A549 (cell line): Measurements from ENCODE around the gene LRRC73. TPM values are rescaled to one million over a fixed set of nuclear protein-coding genes. Genes with fewer than 3 reads are reported as not detected.
"Not testable (repeated sequence)": the region's sequence is repeated elsewhere in the genome, so short reads cannot be mapped to it uniquely, and the experiment has no call there.

Experiments
- ATAC-seq, 2 experiments: fragments of 200-7000 bp in 1 of 2; fragments of >200 bp in 1 of 2; cut with Nextera tagmentation in 1 of 2; cut with Tn5 transposase in 1 of 2; 3 replicates each; pipeline versions ENCODE4 v1.8.0 to v1.9.1; 2018 to 2020; ENCODE audit warnings: mild to moderate bottlenecking in 1 of 2, moderate library complexity in 1 of 2
- CTCF ChIA-PET: fragments of 300-600 bp; sonication (Branson Sonifier 250); formaldehyde crosslinking; extraction: SDS; loops from one replicate; lab custom pipeline; 2021; ENCODE audit warnings: antibody characterized with exemption, inconsistent platforms; lab: Yijun Ruan, JAX
- POLR2A ChIA-PET: fragments of 350-600 bp; formaldehyde crosslinking; extraction: SDS; loops from one replicate; lab custom pipeline; 2021; ENCODE audit warnings: antibody characterized with exemption, inconsistent platforms; lab: Yijun Ruan, JAX
- DNase-seq, 2 experiments: peaks; one replicate each; pipeline versions ENCODE4 v3.0.0 to v3.0.0-alpha.2; 2011 to 2016; ENCODE audit warnings: low read depth in 1 of 2, low spot score in 1 of 2
- FAIRE-seq: peaks from 2 replicates; lab custom pipeline; 2011; peaks lifted over from hg19 to GRCh38; lab: Jason Lieb, UNC
- H3K27ac ChIP-seq, 2 experiments: fragments of >200 bp; sonication (Bioruptor Twin); formaldehyde crosslinking; 3 replicates each; pipeline ENCODE4 v1.5.1; 2016 to 2017
- H3K4me1 ChIP-seq: fragments of >200 bp; sonication (Bioruptor Twin); formaldehyde crosslinking; 3 replicates; pipeline ENCODE4 v1.6.1; 2016
- H3K4me2 ChIP-seq: fragments of >200 bp; sonication (Bioruptor Twin); formaldehyde crosslinking; 3 replicates; pipeline ENCODE4 v1.6.1; 2016
- H3K4me3 ChIP-seq: fragments of >200 bp; sonication (Bioruptor Twin); formaldehyde crosslinking; 3 replicates; pipeline ENCODE4 v1.5.1; 2016
- H3K9me3 ChIP-seq: fragments of >200 bp; sonication (Bioruptor Twin); formaldehyde crosslinking; 3 replicates; pipeline ENCODE4 v1.6.1; 2016
- CBX8 ChIP-seq: fragments of 200-600 bp; sonication (generic); IDR thresholded peaks from 2 replicates; pipeline ENCODE4 v1.6.1; 2016
- EHMT2 ChIP-seq: fragments of 200-600 bp; sonication (generic); IDR thresholded peaks from 2 replicates; pipeline ENCODE4 v1.6.1; 2016; ENCODE audit warnings: antibody characterized with exemption, low read depth, mild to moderate bottlenecking, moderate library complexity
- ESRRA ChIP-seq: fragments of 150-350 bp; IDR thresholded peaks from 2 replicates; pipeline ENCODE4 v1.6.1; 2014; ENCODE audit warnings: mild to moderate bottlenecking, low read length, borderline replicate concordance
- FOSB ChIP-seq: fragments of 250-450 bp; sonication (Bioruptor Pico); IDR thresholded peaks from 2 replicates; pipeline ENCODE4 v1.5.0; 2020; ENCODE audit warnings: mild to moderate bottlenecking, moderate library complexity
- GATA3 ChIP-seq: IDR thresholded peaks from 2 replicates; pipeline ENCODE4 v1.6.1; 2012; ENCODE audit warnings: borderline replicate concordance
- HDAC2 ChIP-seq: fragments of 200-600 bp; sonication (generic); IDR thresholded peaks from 2 replicates; pipeline ENCODE4 v1.6.1; 2016
- KDM5A ChIP-seq: fragments of 200-600 bp; sonication (generic); IDR thresholded peaks from 2 replicates; pipeline ENCODE4 v1.6.1; 2016; ENCODE audit warnings: antibody characterized with exemption, mild to moderate bottlenecking
- MAFK ChIP-seq: fragments of 450-650 bp; IDR thresholded peaks from 2 replicates; pipeline ENCODE4 v1.6.1; 2014; ENCODE audit not compliant: partially characterized antibody
- MAX ChIP-seq: IDR thresholded peaks from 2 replicates; pipeline ENCODE4 v1.6.1; 2012
- MAZ ChIP-seq: fragments of 150-350 bp; IDR thresholded peaks from 2 replicates; pipeline ENCODE4 v1.6.1; 2014; ENCODE audit warnings: antibody characterized with exemption, low read depth, low read length, borderline replicate concordance
- NR3C1 ChIP-seq: fragments of >200 bp; sonication (Bioruptor Twin); formaldehyde crosslinking; IDR thresholded peaks from 3 replicates; pipeline ENCODE4 v1.6.1; 2017
- POLR2AphosphoS2 ChIP-seq: conservative IDR thresholded peaks from 2 replicates; pipeline ENCODE4 v1.6.1; 2012; ENCODE audit warnings: low read length, improper control_type of control experiment, inconsistent platforms
- RNF2 ChIP-seq: fragments of 200-600 bp; sonication (generic); IDR thresholded peaks from 2 replicates; pipeline ENCODE4 v1.6.1; 2016; ENCODE audit warnings: low read depth, mild to moderate bottlenecking, antibody characterized with exemption, moderate library complexity, borderline replicate concordance
- TP53 ChIP-seq: fragments of 250-450 bp; sonication (Bioruptor Pico); IDR thresholded peaks from 2 replicates; pipeline ENCODE4 v1.5.0; 2021; ENCODE audit warnings: mild to moderate bottlenecking, moderate library complexity
- ZNF302 ChIP-seq: fragments of 250-450 bp; sonication (Bioruptor Pico); IDR thresholded peaks from 2 replicates; pipeline ENCODE4 v1.9.0; 2021; ENCODE audit warnings: inconsistent platforms, mild to moderate bottlenecking, moderate library complexity
- WGBS: methylation state at CpG from one replicate; pipeline ENCODE4 v1.1.6; 2017; ENCODE audit errors: missing lambda C conversion rate; 5-methylcytosine and 5-hydroxymethylcytosine counted together
- polyA plus RNA-seq, 4 experiments: library from polyadenylated mRNA; depleted of rRNA in 3 of 4; stranded (reverse); fragments of >200 nt; fragmentation: RNase III in 1 of 4; extraction: RNeasy Plus Mini Kit Qiagen cat#74134 plus additional on column Dnase treatment in 1 of 4; gene quantifications; 2 replicates in 3 of 4; 3 replicates in 1 of 4; pipeline ENCODE4 v1.2.3, GENCODE V29; 2011 to 2017
- TF ChIP-seq, protein P1 (sequence below): fragments of 200-600 bp; sonication (generic); IDR thresholded peaks from 2 replicates; pipeline ENCODE4 v1.6.1; 2016; ENCODE audit warnings: antibody characterized with exemption, mild to moderate bottlenecking, moderate library complexity
- TF ChIP-seq, protein P2 (sequence below): fragments of >200 bp; sonication (Bioruptor Twin); formaldehyde crosslinking; IDR thresholded peaks from 3 replicates; pipeline ENCODE4 v1.5.1; 2016

Gene LRRC73
- polyA plus RNA-seq, 2 of the 4 experiments (the other 2 are of a cell fraction): 0.26 to 0.72 TPM

- Histone ChIP-seq H3K4me1 (peaks cover 12% of the 10 kb centered on the region; the same call in 1 of the 3 replicates), H3K27ac (no peak overlapping the region), H3K4me3 (no peak overlapping the region), H3K4me2 (no peak overlapping the region), H3K9me3 (no peaks in the 10 kb centered on the region)
- TF ChIP-seq RNF2 (no peak), HDAC2 (no peak), MAFK (no peak), EHMT2 (no peak), KDM5A (no peak), MAX (no peak), CBX8 (no peak), GATA3 (no peak), MAZ (no peak)
- TF ChIP-seq, protein P1, sequence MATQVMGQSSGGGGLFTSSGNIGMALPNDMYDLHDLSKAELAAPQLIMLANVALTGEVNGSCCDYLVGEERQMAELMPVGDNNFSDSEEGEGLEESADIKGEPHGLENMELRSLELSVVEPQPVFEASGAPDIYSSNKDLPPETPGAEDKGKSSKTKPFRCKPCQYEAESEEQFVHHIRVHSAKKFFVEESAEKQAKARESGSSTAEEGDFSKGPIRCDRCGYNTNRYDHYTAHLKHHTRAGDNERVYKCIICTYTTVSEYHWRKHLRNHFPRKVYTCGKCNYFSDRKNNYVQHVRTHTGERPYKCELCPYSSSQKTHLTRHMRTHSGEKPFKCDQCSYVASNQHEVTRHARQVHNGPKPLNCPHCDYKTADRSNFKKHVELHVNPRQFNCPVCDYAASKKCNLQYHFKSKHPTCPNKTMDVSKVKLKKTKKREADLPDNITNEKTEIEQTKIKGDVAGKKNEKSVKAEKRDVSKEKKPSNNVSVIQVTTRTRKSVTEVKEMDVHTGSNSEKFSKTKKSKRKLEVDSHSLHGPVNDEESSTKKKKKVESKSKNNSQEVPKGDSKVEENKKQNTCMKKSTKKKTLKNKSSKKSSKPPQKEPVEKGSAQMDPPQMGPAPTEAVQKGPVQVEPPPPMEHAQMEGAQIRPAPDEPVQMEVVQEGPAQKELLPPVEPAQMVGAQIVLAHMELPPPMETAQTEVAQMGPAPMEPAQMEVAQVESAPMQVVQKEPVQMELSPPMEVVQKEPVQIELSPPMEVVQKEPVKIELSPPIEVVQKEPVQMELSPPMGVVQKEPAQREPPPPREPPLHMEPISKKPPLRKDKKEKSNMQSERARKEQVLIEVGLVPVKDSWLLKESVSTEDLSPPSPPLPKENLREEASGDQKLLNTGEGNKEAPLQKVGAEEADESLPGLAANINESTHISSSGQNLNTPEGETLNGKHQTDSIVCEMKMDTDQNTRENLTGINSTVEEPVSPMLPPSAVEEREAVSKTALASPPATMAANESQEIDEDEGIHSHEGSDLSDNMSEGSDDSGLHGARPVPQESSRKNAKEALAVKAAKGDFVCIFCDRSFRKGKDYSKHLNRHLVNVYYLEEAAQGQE: no peak
- TF ChIP-seq, protein P2, sequence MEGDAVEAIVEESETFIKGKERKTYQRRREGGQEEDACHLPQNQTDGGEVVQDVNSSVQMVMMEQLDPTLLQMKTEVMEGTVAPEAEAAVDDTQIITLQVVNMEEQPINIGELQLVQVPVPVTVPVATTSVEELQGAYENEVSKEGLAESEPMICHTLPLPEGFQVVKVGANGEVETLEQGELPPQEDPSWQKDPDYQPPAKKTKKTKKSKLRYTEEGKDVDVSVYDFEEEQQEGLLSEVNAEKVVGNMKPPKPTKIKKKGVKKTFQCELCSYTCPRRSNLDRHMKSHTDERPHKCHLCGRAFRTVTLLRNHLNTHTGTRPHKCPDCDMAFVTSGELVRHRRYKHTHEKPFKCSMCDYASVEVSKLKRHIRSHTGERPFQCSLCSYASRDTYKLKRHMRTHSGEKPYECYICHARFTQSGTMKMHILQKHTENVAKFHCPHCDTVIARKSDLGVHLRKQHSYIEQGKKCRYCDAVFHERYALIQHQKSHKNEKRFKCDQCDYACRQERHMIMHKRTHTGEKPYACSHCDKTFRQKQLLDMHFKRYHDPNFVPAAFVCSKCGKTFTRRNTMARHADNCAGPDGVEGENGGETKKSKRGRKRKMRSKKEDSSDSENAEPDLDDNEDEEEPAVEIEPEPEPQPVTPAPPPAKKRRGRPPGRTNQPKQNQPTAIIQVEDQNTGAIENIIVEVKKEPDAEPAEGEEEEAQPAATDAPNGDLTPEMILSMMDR: no peak
- no peak for FAIRE-seq
- no peak for ATAC-seq
- DNase-seq: no peak
- 51% methylated on average over 3 of the region's 4 CpGs for WGBS
- POLR2A ChIA-PET: no interaction called here
- CTCF ChIA-PET: interaction anchor here (1.1 to 8.4 kb wide), 5 partner anchors 11 to 47 kb away, joined by 3 to 62 read pairs (median 6); no protein-coding TSS in a partner anchor
These were observed 50.1 kb downstream of the LRRC73 start for GRCh38 chr6:43460032-43460431.

- ChIA-PET CTCF (interaction anchor here (1.1 to 8.4 kb wide), 5 partner anchors 8 to 47 kb away, joined by 3 to 62 read pairs (median 6); no protein-coding TSS in a partner anchor), POLR2A (no interaction called here)
- no peak for TF ChIP-seq POLR2AphosphoS2
- no peak for TF ChIP-seq TP53 (CRISPR knock-in tag)
- TF ChIP-seq ESRRA: no peak
- TF ChIP-seq ZNF302 (CRISPR knock-in tag): no peak
- TF ChIP-seq EHMT2: no peak
- TF ChIP-seq NR3C1: no peak
- no peak for TF ChIP-seq FOSB (CRISPR knock-in tag)
- ATAC-seq: no peak
- no peak for FAIRE-seq
- H3K4me2 ChIP-seq: no peak overlapping the region
- DNase-seq: no peak
- WGBS: 79% methylated on average over 1 of the region's 1 CpG
- no peak overlapping the region for H3K27ac ChIP-seq
- H3K9me3 ChIP-seq: no peaks in the 10 kb centered on the region
- H3K4me3 ChIP-seq: no peak overlapping the region
- peaks cover 12% of the 10 kb centered on the region; the same call in 1 of the 3 replicates for H3K4me1 ChIP-seq
These were observed 50.6 kb downstream of the LRRC73 start for GRCh38 chr6:43459535-43459934.

DNA sequence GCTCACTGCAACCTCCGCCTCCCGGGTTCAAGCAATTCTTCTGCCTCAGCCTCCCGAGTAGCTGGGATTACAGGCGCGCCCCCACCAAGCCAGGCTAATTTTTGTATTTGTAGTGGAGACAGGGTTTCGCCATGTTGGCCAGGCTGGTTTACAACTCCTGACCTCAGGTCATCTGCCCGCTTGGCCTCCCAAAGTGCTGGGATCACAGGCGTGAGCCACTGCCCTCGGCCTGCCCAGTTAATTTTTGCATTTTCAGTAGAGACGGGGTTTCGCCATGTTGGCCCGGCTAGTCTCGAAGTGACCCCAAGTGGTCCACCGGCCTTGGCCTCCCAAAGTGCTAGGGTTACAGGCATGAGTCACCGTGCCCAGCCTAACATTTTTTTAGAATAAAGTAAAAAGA, 52.0 kb downstream of the LRRC73 start:
- not testable (repeated sequence) for H3K4me3 ChIP-seq, H3K9me3 ChIP-seq, ATAC-seq, H3K27ac ChIP-seq, FAIRE-seq, DNase-seq
- WGBS: 77% methylated on average over 8 of the region's 15 CpGs
- Histone ChIP-seq H3K4me2 (peak overlapping the region; percentile 94; the same call in 2 of the 3 replicates), H3K4me1 (peaks cover 12% of the 10 kb centered on the region; the same call in 1 of the 3 replicates)
- POLR2A ChIA-PET: interaction anchor here (0.7 to 1.0 kb wide), 3 partner anchors 27 to 229 kb away, joined by 3 to 8 read pairs (median 5); no protein-coding TSS in a partner anchor
- CTCF ChIA-PET: interaction anchor here (0.7 to 8.4 kb wide), 8 partner anchors 10 to 51 kb away, joined by 3 to 62 read pairs (median 6); no protein-coding TSS in a partner anchor
